Stimulated activated CD4-positive, alpha-beta T cell treated with anti-CD3 and anti-CD28 coated beads, Interleukin-4, amount 100 ng/mL, for 4 hours (primary cell): ENCODE results near the gene RBM33.
A peak's percentile ranks its signal among the peaks of the same experiment; 100 is the strongest.
"Not testable (repeated sequence)": the region's sequence is repeated elsewhere in the genome, so short reads cannot be mapped to it uniquely, and the experiment has no call there.

Source experiments
- DNase-seq, 2 experiments: peaks; one replicate each; pipeline ENCODE4 v3.0.0-alpha.2; 2020

Gene RBM33

GRCh38 chr7:155813125-155813524 lies 168.7 kb downstream of the RBM33 start:
- DNase-seq, result no peak

DNA sequence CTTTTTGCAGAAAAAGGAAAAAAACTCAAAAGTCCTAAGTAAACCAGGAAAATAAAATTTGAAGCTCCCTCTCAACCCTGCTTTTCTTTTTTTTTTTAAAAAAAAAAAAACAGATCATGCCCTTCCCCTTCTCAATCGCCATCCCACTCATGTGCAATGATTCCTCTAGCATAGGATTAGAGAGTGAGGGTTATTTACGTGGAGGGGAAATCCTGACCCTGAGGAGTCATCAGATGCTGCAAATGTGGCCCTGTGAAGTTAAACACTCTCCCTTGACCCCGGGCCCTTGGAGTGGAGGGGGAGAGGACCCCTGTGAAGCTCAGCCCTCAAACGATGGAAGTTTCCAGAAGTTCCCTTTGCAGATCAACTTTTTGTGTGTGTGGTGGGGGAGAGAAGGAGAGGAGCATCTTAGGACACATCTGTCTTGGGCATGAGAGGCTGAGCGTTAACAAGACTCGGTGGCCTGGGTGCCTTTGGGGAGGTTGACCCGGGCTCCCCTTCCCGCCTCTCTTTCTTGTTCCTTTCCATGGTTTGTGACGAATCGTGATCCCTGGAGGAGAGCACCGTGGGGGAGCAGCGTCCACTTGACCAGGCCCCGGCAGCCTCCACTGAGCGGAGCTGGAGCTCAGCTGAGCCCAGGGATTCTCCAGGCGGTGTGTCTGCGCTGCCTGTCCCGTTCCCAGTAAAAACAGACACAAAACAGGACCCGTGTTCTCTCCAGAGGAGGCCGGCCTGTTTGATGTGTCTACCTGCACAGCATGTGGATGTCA lies 169.3 kb downstream of the RBM33 start:
- DNase-seq, result no peak

GRCh38 chr7:155814316-155815276 lies 170.1 kb downstream of the RBM33 start:
- DNase-seq, result no peak

- DNase-seq, result peak; percentile 51 to 70
Measured at GRCh38 chr7:155815332-155816191, 171.1 kb downstream of the RBM33 start.

GRCh38 chr7:155816192-155816508 lies 171.7 kb downstream of the RBM33 start:
- no peak for DNase-seq

- no peak for DNase-seq
Measured at GRCh38 chr7:155816996-155817395, 172.5 kb downstream of the RBM33 start.

GRCh38 chr7:155817515-155817914 lies 173.1 kb downstream of the RBM33 start:
- not testable (repeated sequence) for DNase-seq

DNA sequence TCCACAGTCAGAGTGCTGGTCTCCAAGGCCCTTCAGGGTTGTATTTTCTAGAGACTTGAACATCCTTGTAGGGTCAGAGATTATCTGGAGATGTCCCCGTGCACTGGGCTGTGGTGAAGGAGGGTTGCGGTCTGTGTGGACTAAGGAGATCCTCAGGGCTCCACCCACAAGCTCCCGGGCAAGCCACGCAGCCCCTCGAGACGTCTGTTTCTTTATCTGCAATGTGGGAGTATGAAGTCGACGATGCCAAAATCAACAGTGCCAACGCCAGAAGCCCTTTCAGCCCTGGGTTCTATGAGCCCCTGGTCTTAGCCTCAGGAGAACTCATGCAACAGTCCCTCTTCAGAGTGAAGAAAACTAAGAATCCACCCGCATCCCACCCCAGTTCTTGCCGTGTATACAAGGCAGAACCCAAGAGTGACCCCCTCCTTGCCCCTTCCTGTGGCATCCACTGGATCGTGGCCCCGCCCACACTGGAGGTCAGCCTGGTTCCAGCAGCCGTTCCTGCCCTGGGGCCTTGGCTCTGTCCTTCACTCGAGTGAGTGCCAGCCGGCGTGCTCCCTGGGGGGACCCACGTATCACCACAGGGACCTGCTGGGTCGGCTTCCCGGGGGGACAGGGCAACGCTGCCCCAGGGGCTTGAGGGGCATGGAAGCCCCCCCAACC lies 173.8 kb downstream of the RBM33 start:
- no peak for DNase-seq

GRCh38 chr7:155818820-155819168 lies 174.3 kb downstream of the RBM33 start:
- no peak for DNase-seq

DNA sequence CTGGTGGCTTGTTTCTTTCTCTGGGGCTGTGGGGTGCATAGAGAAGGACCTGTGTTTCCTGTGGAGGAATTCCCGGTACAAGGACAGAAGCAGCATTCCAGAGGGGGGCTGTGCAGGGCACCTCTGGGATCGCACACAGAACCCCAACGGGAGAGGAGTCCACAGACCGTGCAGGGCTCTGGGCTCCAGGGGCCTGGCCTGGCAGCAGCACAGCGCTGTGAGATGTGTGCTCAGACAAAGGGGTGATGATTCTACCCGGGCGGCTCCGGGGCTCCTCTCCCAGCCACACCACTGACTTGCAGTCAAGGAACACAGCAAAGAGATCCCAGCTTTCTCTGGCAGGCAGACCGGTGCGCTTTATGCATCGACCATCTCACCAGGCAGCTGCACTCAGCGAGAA lies 174.7 kb downstream of the RBM33 start:
- DNase-seq, result no peak

- DNase-seq, result no peak
Measured at GRCh38 chr7:155820246-155820645, 175.8 kb downstream of the RBM33 start.

GRCh38 chr7:155820788-155821187 lies 176.3 kb downstream of the RBM33 start:
- DNase-seq, result no peak

DNA sequence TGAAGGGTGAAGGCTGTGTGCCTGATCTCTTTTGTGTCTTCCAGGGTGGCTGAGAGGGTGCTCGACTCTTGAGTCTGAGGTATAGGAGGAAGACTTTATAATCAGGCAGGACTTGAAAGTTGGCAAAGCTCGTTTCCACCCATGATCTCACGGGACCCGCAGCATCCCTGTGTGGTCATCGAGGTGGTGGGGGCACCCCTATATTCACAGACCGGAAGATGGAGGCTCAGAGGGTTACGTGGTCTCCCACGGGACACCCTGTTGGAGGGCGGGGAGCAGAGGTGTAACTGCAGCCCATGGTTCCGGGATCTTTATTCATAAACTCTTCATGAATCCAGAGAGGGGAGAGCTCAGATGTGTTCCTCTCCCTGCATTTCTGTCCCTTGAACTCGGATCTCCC lies 177.4 kb downstream of the RBM33 start:
- no peak for DNase-seq

GRCh38 chr7:155824227-155824886 lies 179.9 kb downstream of the RBM33 start:
- DNase-seq, result no peak

DNA sequence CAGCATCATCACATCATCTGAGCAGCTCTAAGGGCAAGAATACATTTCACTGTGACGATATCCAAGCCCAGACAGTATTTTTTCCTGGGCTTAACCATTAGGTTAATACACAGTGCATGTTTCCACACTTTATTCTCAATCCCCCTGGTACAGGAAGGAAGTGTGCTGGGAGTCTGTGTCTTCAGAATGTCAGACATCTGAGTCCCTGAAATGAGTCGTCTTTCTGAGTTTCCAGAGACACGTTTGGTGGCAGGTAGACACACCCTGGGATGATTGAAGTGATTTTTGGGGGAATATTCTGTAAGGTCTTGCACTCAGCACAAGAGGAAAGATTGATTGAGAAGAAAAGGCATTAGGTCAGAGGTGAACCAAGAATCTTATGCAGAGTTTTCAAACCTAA lies 180.9 kb downstream of the RBM33 start:
- DNase-seq, result no peak

DNA sequence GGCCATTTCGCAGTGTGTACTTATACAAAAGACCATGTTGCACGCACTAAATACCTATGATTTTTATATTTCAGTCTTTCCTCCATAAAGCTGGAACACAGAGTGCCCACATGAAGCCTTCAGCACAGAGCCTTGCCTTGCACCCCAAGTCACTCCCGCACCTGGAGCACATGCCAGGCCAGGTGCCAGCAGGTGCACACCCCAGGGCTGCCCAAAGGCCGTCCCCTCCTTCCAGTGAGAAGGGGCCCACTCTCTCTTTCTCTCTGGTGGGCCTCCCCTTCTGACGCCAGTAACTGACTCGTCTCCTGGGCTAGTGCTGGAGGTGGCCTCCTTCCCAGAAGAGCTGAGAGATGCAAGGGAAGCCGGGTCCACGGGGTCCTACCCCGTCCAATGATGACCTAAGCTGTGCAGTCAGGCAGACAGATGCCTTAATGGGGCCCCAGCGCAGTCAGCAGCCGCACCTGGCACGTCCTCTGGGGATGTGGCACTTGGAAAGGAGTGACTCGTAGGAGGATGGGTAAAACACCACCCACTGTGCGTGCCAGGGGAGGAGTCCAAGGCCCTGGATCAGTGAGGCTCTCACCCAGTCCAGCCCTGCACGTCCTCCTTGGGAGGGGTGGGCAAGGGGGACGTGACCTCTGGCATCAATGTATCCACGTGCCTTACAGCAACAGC lies 185.5 kb downstream of the RBM33 start:
- no peak for DNase-seq
